Measurements from ENCODE around the gene RFPL2. TPM values are rescaled to one million over a fixed set of nuclear protein-coding genes. Genes with fewer than 3 reads are reported as not detected.

Gene RFPL2
- under 1 TPM in 1 of 2 donors, not detected in 1; 0.17 TPM for total RNA-seq
- long read RNA-seq: 0 reads

- DNase-seq: peak; percentile 35 to 74
- peak; percentile 57 for ATAC-seq
- intact Hi-C loops (cut with DNase I, micrococcal nuclease): no loop called here
These were observed at the start of gene RFPL2 for GRCh38 chr22:32204856-32205722. TSS of gene RFPL2 (minus strand) at chr22:32205073. CDS start at chr22:32202451, 2,622 bp downstream.

- ATAC-seq (no peak), DNase-seq (no peak)
- intact Hi-C loops (cut with DNase I, micrococcal nuclease): no loop called here
These were observed 44.4 kb upstream of the RFPL2 start for GRCh38 chr22:32249231-32249630.

DNA sequence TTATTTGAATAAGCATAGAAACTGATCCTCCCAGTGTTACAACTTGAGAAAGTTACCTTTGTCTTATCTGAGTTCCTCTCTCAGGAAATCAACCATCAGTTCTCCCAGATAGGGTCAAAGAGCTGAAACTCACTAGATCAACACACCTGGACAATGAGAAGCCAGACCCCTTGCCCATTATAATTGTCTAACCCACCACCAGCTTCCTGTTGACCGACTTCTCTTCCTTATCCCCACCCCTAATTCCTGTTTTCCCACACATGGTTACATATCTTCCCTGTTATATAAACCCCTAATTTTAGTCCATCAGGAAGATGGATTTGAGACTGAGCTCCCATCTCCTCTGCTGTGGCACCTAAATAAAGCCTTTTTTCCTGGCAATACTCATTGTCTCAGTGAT is 43.4 kb upstream of the RFPL2 start:
- DNase-seq (no peak), ATAC-seq (no peak)
- intact Hi-C loops (cut with DNase I, micrococcal nuclease): no loop called here

DNA sequence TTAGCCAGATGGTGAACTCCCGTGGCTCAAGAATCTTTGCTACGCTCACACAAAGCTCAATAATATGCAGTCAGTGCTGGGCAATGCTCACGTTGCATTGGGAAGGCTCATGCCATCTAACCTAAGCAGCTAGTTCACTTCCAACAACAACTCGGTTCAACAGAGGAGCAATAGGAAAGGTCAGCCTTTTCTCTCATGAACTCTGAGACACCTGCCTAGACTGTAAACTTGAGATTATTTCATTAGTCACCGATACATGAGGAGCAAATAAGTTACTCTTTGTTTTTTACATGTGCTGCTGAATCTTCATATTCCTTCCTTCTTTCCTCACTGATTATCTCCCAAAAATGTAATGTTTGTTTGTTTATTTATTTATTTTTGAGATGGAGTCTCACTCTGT is 41.3 kb upstream of the RFPL2 start:
- no peak for ATAC-seq
- intact Hi-C loops (cut with DNase I, micrococcal nuclease): no loop called here
- no peak for DNase-seq

DNA sequence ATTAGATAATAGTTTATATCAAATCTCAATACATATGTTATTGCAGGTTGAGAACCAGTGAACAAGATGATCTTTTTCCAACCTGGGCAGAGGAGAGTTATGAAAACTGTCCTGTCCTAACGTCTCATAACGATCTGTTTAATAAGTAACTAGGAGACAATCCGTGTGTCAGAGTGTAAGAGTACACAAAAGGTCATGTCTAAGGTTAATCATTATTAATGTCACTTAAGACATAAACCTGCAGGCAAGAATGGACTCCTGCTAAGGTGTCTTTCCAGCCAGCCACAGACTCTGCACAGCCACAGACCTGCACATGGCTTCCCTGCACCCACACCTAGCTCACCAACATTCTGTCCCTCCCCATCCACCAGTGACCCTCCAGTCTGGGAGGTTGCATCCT is 40.2 kb upstream of the RFPL2 start:
- ATAC-seq (peak; percentile 93), DNase-seq (no peak)
- intact Hi-C loops (cut with DNase I, micrococcal nuclease): no loop called here

GRCh38 chr22:32244547-32244946 is 39.7 kb upstream of the RFPL2 start:
- DNase-seq (no peak), ATAC-seq (no peak)
- intact Hi-C loops (cut with DNase I, micrococcal nuclease): no loop called here

DNA sequence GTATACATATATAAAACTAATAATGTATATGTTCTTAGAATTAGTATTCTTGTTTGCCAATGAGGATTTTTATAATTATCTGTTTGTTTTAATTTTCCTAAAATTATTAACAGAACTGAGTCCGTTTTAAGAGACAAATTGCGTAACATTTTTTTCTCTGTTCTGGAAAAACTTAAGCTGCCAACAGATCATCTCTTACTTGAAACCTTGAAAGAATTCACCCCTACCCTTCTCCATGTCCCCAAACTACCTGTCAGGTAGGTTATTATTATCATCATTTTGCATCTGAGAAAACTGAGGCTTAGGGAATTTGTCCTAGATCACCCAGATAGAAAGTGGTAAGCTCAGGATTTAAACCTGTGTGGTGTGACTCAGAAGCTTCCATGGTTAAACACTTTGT is 35.6 kb upstream of the RFPL2 start:
- ATAC-seq (no peak), DNase-seq (no peak)
- intact Hi-C loops (cut with DNase I, micrococcal nuclease): no loop called here

DNA sequence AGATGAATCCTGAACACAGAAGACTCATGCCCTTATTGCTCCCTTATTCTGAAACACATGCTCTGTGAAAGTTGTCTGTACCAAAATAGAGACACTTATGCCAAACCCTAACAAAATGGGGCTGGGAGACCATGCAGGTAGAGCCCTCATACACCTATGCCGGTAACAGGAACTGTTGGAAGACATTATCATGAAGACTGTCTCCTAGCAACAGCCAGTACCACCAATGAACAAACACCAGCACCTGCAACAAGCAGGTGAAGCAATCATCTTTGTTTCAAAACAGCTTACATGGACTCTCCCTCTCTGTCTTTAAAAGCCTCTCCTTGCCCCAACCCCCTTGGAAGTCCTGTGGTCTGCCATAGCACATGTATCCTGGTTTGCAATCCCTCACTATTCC is 33.0 kb upstream of the RFPL2 start:
- intact Hi-C loops (cut with DNase I, micrococcal nuclease): no loop called here
- ATAC-seq: peak; percentile 25
- no peak for DNase-seq

DNA sequence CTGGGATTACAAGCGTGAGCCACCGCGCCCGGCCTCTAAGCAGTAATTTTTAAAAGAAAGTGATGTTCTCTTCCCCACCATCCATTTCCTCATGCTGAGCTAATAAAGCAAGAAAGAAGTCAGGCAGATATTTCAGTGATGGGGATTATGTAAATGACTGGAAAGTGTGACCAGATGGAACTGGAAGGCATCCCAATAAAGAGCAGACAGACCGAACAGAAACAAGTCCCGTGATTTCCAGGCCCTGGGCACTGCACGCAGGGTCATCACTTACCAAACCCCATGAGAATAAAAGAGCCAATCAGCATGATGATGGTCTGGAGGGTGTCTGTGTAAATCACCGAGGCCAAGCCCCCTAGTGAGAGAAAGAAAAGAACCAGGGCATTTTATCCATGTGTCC is 32.1 kb upstream of the RFPL2 start:
- intact Hi-C loops (cut with DNase I, micrococcal nuclease): no loop called here
- DNase-seq (no peak), ATAC-seq (no peak)

- no peak for ATAC-seq
- intact Hi-C loops (cut with DNase I, micrococcal nuclease): no loop called here
- DNase-seq: no peak
These were observed 28.2 kb upstream of the RFPL2 start for GRCh38 chr22:32233091-32233490.

GRCh38 chr22:32232191-32232830 is 27.4 kb upstream of the RFPL2 start:
- ATAC-seq (no peak), DNase-seq (no peak)
- intact Hi-C loops (cut with DNase I, micrococcal nuclease): no loop called here

- intact Hi-C loops (cut with DNase I, micrococcal nuclease): no loop called here
- ATAC-seq (no peak), DNase-seq (no peak)
These were observed 21.6 kb upstream of the RFPL2 start for GRCh38 chr22:32226326-32227104.

DNA sequence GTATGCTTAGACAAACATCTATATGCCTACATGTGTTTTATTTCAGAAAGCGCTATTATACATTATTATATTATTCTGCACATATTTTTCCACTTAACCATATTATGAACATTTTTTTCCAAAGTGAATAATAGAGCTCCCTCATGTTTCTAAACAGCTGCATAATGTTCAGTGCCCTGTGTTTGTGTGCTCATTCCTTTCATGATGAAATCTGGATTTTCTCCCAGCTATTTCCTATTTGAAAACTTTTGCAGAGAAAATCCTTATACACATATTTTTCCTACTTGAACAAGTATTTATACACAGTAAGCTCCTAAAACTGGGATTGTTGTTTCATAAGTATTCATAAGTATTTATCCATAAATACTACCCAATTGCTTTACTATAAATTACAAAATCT is 18.1 kb upstream of the RFPL2 start:
- intact Hi-C loops (cut with DNase I, micrococcal nuclease): no loop called here
- DNase-seq: no peak

GRCh38 chr22:32219026-32219425 is 14.2 kb upstream of the RFPL2 start:
- intact Hi-C loops (cut with DNase I, micrococcal nuclease): no loop called here
- ATAC-seq (no peak), DNase-seq (no peak)

More for the DNA sequence above, 18.1 kb upstream of the RFPL2 start:
- no peak for ATAC-seq

DNA sequence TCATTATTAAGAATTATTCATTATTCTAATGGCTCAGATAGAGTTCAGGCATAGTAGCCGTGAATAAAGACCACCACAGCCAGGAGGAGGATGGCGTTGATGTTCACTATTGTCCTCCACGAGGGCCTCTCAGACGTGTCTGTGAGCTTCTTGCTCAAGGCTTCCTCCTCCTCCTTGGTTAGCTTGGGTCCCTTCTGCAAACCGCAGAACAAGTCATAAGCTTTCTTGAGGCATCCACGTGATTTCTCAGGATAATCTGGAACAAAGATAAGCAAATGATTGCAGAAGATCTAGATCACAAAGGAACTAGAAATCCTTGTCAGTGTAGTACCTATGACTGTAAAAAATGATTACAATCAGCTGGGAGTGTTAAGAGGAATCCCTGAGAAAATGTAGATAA is 13.6 kb upstream of the RFPL2 start:
- intact Hi-C loops (cut with DNase I, micrococcal nuclease): no loop called here
- ATAC-seq (no peak), DNase-seq (no peak)

- intact Hi-C loops (cut with DNase I, micrococcal nuclease): no loop called here
- ATAC-seq: no peak
- no peak for DNase-seq
These were observed 12.6 kb upstream of the RFPL2 start for GRCh38 chr22:32217465-32217864.

- ATAC-seq (no peak), DNase-seq (no peak)
- intact Hi-C loops (cut with DNase I, micrococcal nuclease): no loop called here
These were observed 12.0 kb upstream of the RFPL2 start for GRCh38 chr22:32216911-32217310.

DNA sequence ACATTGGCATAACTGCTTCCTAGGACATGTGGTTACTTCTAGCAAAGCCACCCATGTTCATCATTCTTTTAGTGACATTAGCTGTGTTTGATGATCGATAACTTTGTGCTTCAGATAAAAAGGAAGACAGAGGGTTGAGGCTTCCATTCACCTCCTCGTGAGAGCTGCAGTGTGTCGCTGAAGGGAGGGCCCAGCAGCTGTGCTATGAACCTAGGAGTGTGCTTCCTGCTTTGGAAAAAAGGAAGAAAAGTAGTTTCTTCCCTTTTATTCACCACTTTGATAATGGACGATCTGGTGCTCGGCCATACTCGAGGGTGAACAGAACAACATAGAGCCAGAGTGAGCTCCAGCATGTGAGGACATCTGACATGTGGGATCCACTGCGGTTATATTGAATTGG is 6.1 kb upstream of the RFPL2 start:
- no peak for DNase-seq
- intact Hi-C loops (cut with DNase I, micrococcal nuclease): no loop called here
- no peak for ATAC-seq

- intact Hi-C loops (cut with DNase I, micrococcal nuclease): no loop called here
- ATAC-seq (no peak), DNase-seq (no peak)
These were observed 3.8 kb upstream of the RFPL2 start for GRCh38 chr22:32208681-32209080.

DNA sequence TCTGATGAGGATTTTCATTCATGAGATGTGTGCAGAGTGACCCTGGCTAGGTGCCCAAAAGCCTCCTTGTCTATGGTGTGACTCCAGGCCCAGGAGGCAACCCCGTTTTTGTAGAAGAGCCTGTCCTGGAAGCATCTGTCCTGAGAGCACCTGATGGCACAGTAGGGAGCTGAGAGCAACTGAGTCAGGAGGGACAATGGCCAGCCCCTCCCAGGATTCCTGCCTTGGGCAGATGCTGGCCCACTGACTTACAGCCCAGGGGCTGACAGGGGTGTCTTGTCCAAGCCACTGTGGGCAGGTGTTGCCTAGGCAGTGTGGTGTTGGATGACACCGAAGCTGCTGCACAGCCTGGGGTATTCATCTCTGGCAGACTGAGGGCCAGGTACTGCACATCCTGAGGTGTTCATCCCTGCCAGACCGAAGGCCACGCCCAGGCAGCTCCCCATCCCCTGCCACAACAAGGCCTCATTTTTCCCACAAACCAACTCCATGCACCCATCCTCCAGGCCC is 3.2 kb upstream of the RFPL2 start:
- ATAC-seq (no peak), DNase-seq (no peak)
- intact Hi-C loops (cut with DNase I, micrococcal nuclease): no loop called here
